H1 (cell line): ENCODE data around the gene PSMD6. TPM values are rescaled to one million over a fixed set of nuclear protein-coding genes. Genes with fewer than 3 reads are reported as not detected.

ENCODE experiments used
- CTCF ChIA-PET: fragments of 300-600 bp; sonication (Branson Sonifier 250); formaldehyde crosslinking; loops from one replicate; lab custom pipeline; 2021; ENCODE audit not compliant: partially characterized antibody; lab: Charles Lee
- POLR2A ChIA-PET: fragments of 300-600 bp; sonication (Branson Sonifier 250); formaldehyde crosslinking; loops from one replicate; lab custom pipeline; 2021; ENCODE audit warnings: inconsistent platforms; ENCODE audit not compliant: partially characterized antibody; lab: Charles Lee
- DNase-seq, 2 experiments: peaks; one replicate each; pipeline versions ENCODE4 v3.0.0 to v3.0.0-alpha.2; 2010 to 2022; ENCODE audit warnings: low spot score in 2 of 2, low read depth in 1 of 2, mixed read lengths in 1 of 2
- FAIRE-seq: peaks from 2 replicates; lab custom pipeline; 2011; peaks lifted over from hg19 to GRCh38; lab: Jason Lieb, UNC
- H2AFZ ChIP-seq: 2 replicates; pipeline ENCODE4 v1.8.1; 2012; ENCODE audit warnings: low read length, inconsistent platforms
- H2AK5ac ChIP-seq: 2 replicates; pipeline ENCODE4 v1.6.1; 2013; ENCODE audit warnings: low read depth, low read length
- H2BK120ac ChIP-seq: replicated peaks from 2 replicates; pipeline ENCODE3; 2013; ENCODE audit warnings: low read depth, low read length, inconsistent platforms
- H2BK12ac ChIP-seq: 2 replicates; pipeline ENCODE4 v1.6.1; 2013; ENCODE audit warnings: low read depth, low read length
- H2BK15ac ChIP-seq: 2 replicates; pipeline ENCODE4 v1.6.1; 2013; ENCODE audit warnings: low read length
- H2BK20ac ChIP-seq: 2 replicates; pipeline ENCODE4 v1.6.1; 2013; ENCODE audit warnings: low read length
- H2BK5ac ChIP-seq: 2 replicates; pipeline ENCODE4 v1.6.1; 2013; ENCODE audit warnings: low read depth, low read length
- H3K14ac ChIP-seq: 2 replicates; pipeline ENCODE4 v1.6.1; 2013; ENCODE audit warnings: inconsistent platforms; ENCODE audit not compliant: insufficient read length
- H3K18ac ChIP-seq: 2 replicates; pipeline ENCODE4 v1.6.1; 2013; ENCODE audit warnings: low read length; ENCODE audit errors: extremely low read depth
- H3K23ac ChIP-seq: 2 replicates; pipeline ENCODE4 v1.6.1; 2013; ENCODE audit warnings: inconsistent platforms; ENCODE audit not compliant: insufficient read length
- H3K23me2 ChIP-seq: 2 replicates; pipeline ENCODE4 v1.6.1; 2013; ENCODE audit warnings: low read depth, low read length
- H3K27ac ChIP-seq: 2 replicates; pipeline ENCODE4 v1.6.1; 2011; ENCODE audit warnings: low read depth, low read length, inconsistent platforms
- H3K27me3 ChIP-seq, 4 experiments: replicated peaks in 1 of 4; 1 replicate in 1 of 4; 2 replicates in 3 of 4; pipeline versions ENCODE4 v1.6.1 to v1.8.1; 2011 to 2013; ENCODE audit warnings: low read length in 3 of 4, mild to moderate bottlenecking in 3 of 4, inconsistent platforms in 2 of 4, mixed read lengths in 2 of 4, moderate library complexity in 1 of 4; ENCODE audit not compliant: control insufficient read depth in 3 of 4, insufficient read depth in 3 of 4; ENCODE audit errors: extremely low read depth in 1 of 4
- H3K36me3 ChIP-seq, 4 experiments: 2 replicates each; pipeline versions ENCODE4 v1.6.1 to v1.8.1; 2011 to 2013; ENCODE audit warnings: mild to moderate bottlenecking in 4 of 4, low read length in 3 of 4, moderate library complexity in 2 of 4, control low read depth in 1 of 4, inconsistent platforms in 1 of 4; ENCODE audit not compliant: insufficient read depth in 4 of 4, control insufficient read depth in 2 of 4
- H3K4ac ChIP-seq: replicated peaks from 2 replicates; pipeline ENCODE3; 2013; ENCODE audit warnings: low read length, low read depth, mixed read lengths, inconsistent platforms; ENCODE audit not compliant: insufficient read length
- H3K4me1 ChIP-seq, 4 experiments: replicated peaks in 1 of 4; 1 replicate in 1 of 4; 2 replicates in 3 of 4; pipeline versions ENCODE4 v1.6.1 to v1.8.1; 2011 to 2013; ENCODE audit warnings: low read length in 3 of 4, inconsistent platforms in 2 of 4, mixed read lengths in 1 of 4; ENCODE audit not compliant: insufficient read depth in 4 of 4, control insufficient read depth in 3 of 4
- H3K4me2 ChIP-seq, 2 experiments: 2 replicates each; pipeline versions ENCODE4 v1.6.1 to v1.8.1; 2011 to 2013; ENCODE audit warnings: low read depth in 2 of 2, low read length in 2 of 2, control low read depth in 1 of 2, inconsistent platforms in 1 of 2, mild to moderate bottlenecking in 1 of 2; ENCODE audit not compliant: insufficient read depth in 1 of 2
- H3K4me3 ChIP-seq, 4 experiments: fragments of 200-600, 300-600 bp in 1 of 4; sonication (generic), shearing (Covaris generic), sonication (Bioruptor Twin) in 1 of 4; 2 replicates each; pipeline versions ENCODE4 v1.5.1 to v1.8.1; 2011 to 2016; ENCODE audit warnings: low read length in 4 of 4, low read depth in 3 of 4, control low read depth in 2 of 4, inconsistent platforms in 2 of 4, mild to moderate bottlenecking in 2 of 4, mixed read lengths in 1 of 4, moderate library complexity in 1 of 4; ENCODE audit not compliant: insufficient read depth in 2 of 4; ENCODE audit errors: extremely low read depth in 1 of 4
- H3K56ac ChIP-seq: replicated peaks from 2 replicates; pipeline ENCODE3; 2013; ENCODE audit warnings: low read depth, mild to moderate bottlenecking, mixed read lengths, low read length, inconsistent platforms; ENCODE audit not compliant: insufficient read length
- H3K79me1 ChIP-seq: 2 replicates; pipeline ENCODE4 v1.6.1; 2013; ENCODE audit warnings: low read depth, low read length, control low read depth
- H3K79me2 ChIP-seq, 2 experiments: 2 replicates each; pipeline versions ENCODE4 v1.6.1 to v1.8.1; 2012 to 2013; ENCODE audit warnings: low read length in 2 of 2, mild to moderate bottlenecking in 2 of 2, inconsistent platforms in 1 of 2; ENCODE audit not compliant: insufficient read depth in 2 of 2, control insufficient read depth in 1 of 2
- H3K9ac ChIP-seq, 4 experiments: replicated peaks in 1 of 4; 1 replicate in 1 of 4; 2 replicates in 3 of 4; pipeline versions ENCODE4 v1.6.1 to v1.8.1; 2011 to 2013; ENCODE audit warnings: low read depth in 3 of 4, low read length in 3 of 4, control low read depth in 2 of 4, mild to moderate bottlenecking in 2 of 4, moderate library complexity in 2 of 4, inconsistent platforms in 1 of 4; ENCODE audit errors: extremely low read depth in 1 of 4
- H3K9me3 ChIP-seq, 2 experiments: 2 replicates each; pipeline versions ENCODE4 v1.6.1 to v1.8.1; 2012 to 2013; ENCODE audit warnings: mild to moderate bottlenecking in 2 of 2, moderate library complexity in 2 of 2, control low read depth in 1 of 2, inconsistent platforms in 1 of 2, low read depth in 1 of 2, low read length in 1 of 2, mixed read lengths in 1 of 2; ENCODE audit not compliant: insufficient read depth in 2 of 2
- H4K20me1 ChIP-seq, 2 experiments: replicated peaks in 1 of 2; 2 replicates each; pipeline versions ENCODE3 to v1.8.1; 2011 to 2013; ENCODE audit warnings: inconsistent platforms in 2 of 2, low read length in 2 of 2, mild to moderate bottlenecking in 1 of 2; ENCODE audit not compliant: insufficient read depth in 2 of 2, control insufficient read depth in 1 of 2
- H4K5ac ChIP-seq: 2 replicates; pipeline ENCODE4 v1.6.1; 2013; ENCODE audit warnings: low read length, low read depth, mixed read lengths, inconsistent platforms; ENCODE audit not compliant: insufficient read length
- H4K8ac ChIP-seq: 2 replicates; pipeline ENCODE4 v1.8.0; 2013; ENCODE audit warnings: mild to moderate bottlenecking, moderate library complexity, low read length, inconsistent platforms; ENCODE audit not compliant: insufficient read depth; ENCODE audit errors: extremely low read depth
- H4K91ac ChIP-seq: replicated peaks from 2 replicates; pipeline ENCODE3; 2013; ENCODE audit warnings: low read length, mixed read lengths, inconsistent platforms; ENCODE audit not compliant: insufficient read length
- BACH1 ChIP-seq: IDR thresholded peaks from 2 replicates; pipeline ENCODE4 v1.6.1; 2012; ENCODE audit warnings: low read length, improper control_type of control experiment
- CTBP2 ChIP-seq: IDR thresholded peaks from 2 replicates; pipeline ENCODE4 v1.7.0; 2011; ENCODE audit warnings: borderline replicate concordance, mild to moderate bottlenecking, moderate library complexity, mixed read lengths, low read length; ENCODE audit not compliant: insufficient read depth, insufficient read length
- HDAC6 ChIP-seq: IDR thresholded peaks from one replicate; pipeline ENCODE4 v1.7.1; 2012; ENCODE audit warnings: low read depth, mild to moderate bottlenecking, inconsistent platforms, low read length, moderate library complexity
- KDM1A ChIP-seq: fragments of 200-600, 300-600 bp; sonication (generic); IDR thresholded peaks from 2 replicates; pipeline ENCODE4 v1.7.1; 2016; ENCODE audit warnings: mild to moderate bottlenecking, low read length, borderline replicate concordance
- PHF8 ChIP-seq: fragments of 200-600 bp; sonication (generic); conservative IDR thresholded peaks from 2 replicates; pipeline ENCODE4 v1.7.1; 2012; ENCODE audit warnings: low read depth, mild to moderate bottlenecking, inconsistent platforms, low read length, moderate library complexity
- SRF ChIP-seq: IDR thresholded peaks from 2 replicates; pipeline ENCODE4 v1.6.1; 2011; ENCODE audit warnings: mild to moderate bottlenecking, low read depth, low read length, moderate library complexity
- SUZ12 ChIP-seq: fragments of 200-600 bp; sonication (generic); IDR thresholded peaks from 2 replicates; pipeline ENCODE4 v1.6.1; 2012; ENCODE audit warnings: mild to moderate bottlenecking, inconsistent platforms, low read length, moderate library complexity, mixed read lengths
- TCF12 ChIP-seq: IDR thresholded peaks from 2 replicates; pipeline ENCODE4 v1.6.1; 2011; ENCODE audit warnings: low read depth, mild to moderate bottlenecking, low read length
- ZNF274 ChIP-seq: IDR thresholded peaks from 2 replicates; pipeline ENCODE4 v1.7.0; 2012; ENCODE audit warnings: low read length, borderline replicate concordance; ENCODE audit errors: extremely low read depth
- WGBS, 2 experiments: shearing (Covaris generic) in 1 of 2; methylation state at CpG; one replicate each; pipeline versions ENCODE4 v1.1.6 to v1.1.7; 2013 to 2015; ENCODE audit warnings: low lambda C conversion rate in 2 of 2, mixed read lengths in 2 of 2, inconsistent platforms in 1 of 2, low coverage in 1 of 2, missing lambda C conversion rate in 1 of 2; ENCODE audit not compliant: insufficient replicate concordance in 2 of 2, insufficient coverage in 1 of 2, insufficient read length in 1 of 2; ENCODE audit errors: extremely low coverage in 1 of 2, missing lambda C conversion rate in 1 of 2; 5-methylcytosine and 5-hydroxymethylcytosine counted together
- polyA plus RNA-seq, 7 experiments: library from polyadenylated mRNA; depleted of rRNA in 3 of 7; stranded (reverse) in 5 of 7; unstranded in 2 of 7; fragments of >200 nt in 5 of 7; fragments of 200-250 nt in 2 of 7; gene quantifications; 1 replicate in 5 of 7; 2 replicates in 1 of 7; 4 replicates in 1 of 7; pipeline versions ENCODE4 v1.2.1 to v1.2.3, GENCODE V29; 2011 to 2013; ENCODE audit warnings: missing spikeins in 2 of 7, mixed read lengths in 2 of 7
- total RNA-seq: library from RNA; stranded (reverse); fragmentation: NEBNext Ultra II Directional; extraction: Animal tissue kit (Norgen Biotek cat#: 25700); gene quantifications from 2 replicates; pipeline ENCODE4 v1.2.1, GENCODE V29; 2021
- TF ChIP-seq, protein P1 (sequence below): IDR thresholded peaks from 2 replicates; pipeline ENCODE4 v1.6.1; 2012; ENCODE audit warnings: inconsistent platforms

The PSMD6 gene
- total and polyA plus RNA-seq, 2 of the 8 experiments (the other 6 are each of a cell fraction or from before 2014, with no cell fraction given): 43.7 to 104 TPM

DNA sequence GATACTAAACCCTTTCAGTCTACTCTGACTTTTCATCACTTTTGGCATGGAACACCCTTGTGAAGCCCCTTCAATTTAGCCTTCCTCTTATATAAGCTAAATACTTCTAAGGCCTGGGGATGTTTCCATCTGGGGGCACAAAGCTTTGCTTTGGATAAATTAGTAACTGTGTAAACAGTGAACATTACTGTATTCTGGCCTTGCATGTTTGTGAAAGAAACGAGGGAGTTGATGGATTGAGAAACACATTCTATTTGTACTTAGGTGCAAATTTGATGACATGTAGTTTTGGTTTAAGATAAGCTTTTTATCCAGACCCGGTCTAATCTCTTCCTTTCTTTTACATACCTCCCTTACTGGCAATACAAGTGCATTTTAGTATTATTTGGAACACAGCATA, 19.7 kb downstream of the PSMD6 start:
- POLR2A ChIA-PET: no interaction called here
- no peak overlapping the region for H2BK5ac ChIP-seq
- TF ChIP-seq SRF (no peak), ZNF274 (no peak), TCF12 (no peak), HDAC6 (no peak), SUZ12 (no peak), CTBP2 (no peak), BACH1 (no peak), KDM1A (no peak), PHF8 (no peak)
- TF ChIP-seq, protein P1, sequence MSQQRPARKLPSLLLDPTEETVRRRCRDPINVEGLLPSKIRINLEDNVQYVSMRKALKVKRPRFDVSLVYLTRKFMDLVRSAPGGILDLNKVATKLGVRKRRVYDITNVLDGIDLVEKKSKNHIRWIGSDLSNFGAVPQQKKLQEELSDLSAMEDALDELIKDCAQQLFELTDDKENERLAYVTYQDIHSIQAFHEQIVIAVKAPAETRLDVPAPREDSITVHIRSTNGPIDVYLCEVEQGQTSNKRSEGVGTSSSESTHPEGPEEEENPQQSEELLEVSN: no peak
- TF ChIP-seq, all 59 proteins: peak for 0
- Histone ChIP-seq H3K4me3 (no peak overlapping the region), H4K8ac (no peak overlapping the region), H3K14ac (no peak overlapping the region), H3K4ac (no peak overlapping the region), H3K79me1 (no peaks in the 10 kb centered on the region), H3K27me3 (no peaks in the 10 kb centered on the region), H4K20me1 (peaks cover 0 to 2% of the 10 kb centered on the region in 2 experiments), H3K4me2 (no peak overlapping the region), H3K23me2 (no peaks in the 10 kb centered on the region), H3K36me3 (peaks cover 2 to 36% (median 13%) of the 10 kb centered on the region in 4 experiments; a peak in 6 of 8 replicates), H3K79me2 (no peaks in the 10 kb centered on the region), H2BK120ac (no peak overlapping the region), H3K27ac (no peak overlapping the region), H2BK20ac (no peak overlapping the region), H2BK15ac (no peak overlapping the region), H3K56ac (no peak overlapping the region), H4K91ac (no peak overlapping the region), H3K4me1 (peaks cover 3 to 6% (median 5%) of the 10 kb centered on the region in 4 experiments; a peak in 4 of 7 replicates), H3K9me3 (no peaks in the 10 kb centered on the region), H4K5ac (no peak overlapping the region), H3K23ac (no peak overlapping the region), H2AK5ac (no peak overlapping the region), H3K9ac (no peak overlapping the region), H2BK12ac (no peak overlapping the region), H3K18ac (no peak overlapping the region), H2AFZ (no peak overlapping the region)
- WGBS, 2 experiments: 94% methylated on average over 2 of the region's 2 CpGs; no CpG with 5 or more reads in 1 of the 2 experiments
- CTCF ChIA-PET: interaction anchor here (0.6 to 1.2 kb wide), 3 partner anchors 10 to 527 kb away, joined by 4 to 5 read pairs (median 4); no protein-coding TSS in a partner anchor
- DNase-seq (no peak), FAIRE-seq (no peak)
